SK-N-SH (cell line): Measurements from ENCODE around the gene TNNC1. TPM values are rescaled to one million over a fixed set of nuclear protein-coding genes. Genes with fewer than 3 reads are reported as not detected.

ENCODE experiments used
- CTCF ChIA-PET: fragments of 300-600, 350-600 bp; formaldehyde crosslinking; extraction: SDS; loops from one replicate; lab custom pipeline; 2021; lab: Yijun Ruan, JAX
- POLR2A ChIA-PET: fragments of 350-600 bp; sonication (Branson Sonifier 250); formaldehyde crosslinking; extraction: SDS; loops from one replicate; lab custom pipeline; 2020; ENCODE audit warnings: antibody characterized with exemption, inconsistent platforms; lab: Yijun Ruan, JAX
- DNase-seq: peaks from one replicate; pipeline ENCODE4 v3.0.0; 2012
- H2AFZ ChIP-seq: fragments of 200-600 bp; sonication (generic); 2 replicates; pipeline ENCODE4 v1.8.1; 2016; ENCODE audit warnings: antibody characterized with exemption, mild to moderate bottlenecking, low read depth
- H3F3A ChIP-seq: fragments of 200-600 bp; sonication (generic); replicated peaks from 2 replicates; pipeline ENCODE3; 2016; ENCODE audit warnings: antibody characterized with exemption, mild to moderate bottlenecking; ENCODE audit not compliant: insufficient read depth
- H3K27ac ChIP-seq, 2 experiments: fragments of 200-500 bp in 1 of 2; fragments of 200-600 bp in 1 of 2; sonication (Bioruptor generic) in 1 of 2; sonication (generic), shearing (Covaris generic) in 1 of 2; 2 replicates each; pipeline versions ENCODE4 v1.5.1 to v1.6.1; 2014 to 2016; ENCODE audit warnings: low read depth in 2 of 2, inconsistent platforms in 1 of 2, low read length in 1 of 2, mild to moderate bottlenecking in 1 of 2, mixed read lengths in 1 of 2
- H3K27me3 ChIP-seq: fragments of 200-600 bp; sonication (generic), shearing (Covaris generic); 2 replicates; pipeline ENCODE4 v1.6.1; 2016; ENCODE audit warnings: mixed run types; ENCODE audit not compliant: insufficient read depth
- H3K36me3 ChIP-seq, 2 experiments: fragments of 200-500 bp in 1 of 2; fragments of 200-600 bp in 1 of 2; sonication (Bioruptor generic) in 1 of 2; sonication (generic) in 1 of 2; replicated peaks in 1 of 2; 2 replicates each; pipeline versions ENCODE3 to v1.5.1; 2014 to 2016; ENCODE audit warnings: low read length in 1 of 2, mild to moderate bottlenecking in 1 of 2; ENCODE audit not compliant: insufficient read depth in 2 of 2, control insufficient read depth in 1 of 2
- H3K4me1 ChIP-seq, 2 experiments: fragments of 200-500 bp in 1 of 2; fragments of 200-600 bp in 1 of 2; sonication (Bioruptor generic) in 1 of 2; sonication (generic), shearing (Covaris generic) in 1 of 2; 2 replicates each; pipeline versions ENCODE4 v1.5.1 to v1.6.1; 2014 to 2016; ENCODE audit warnings: low read depth in 1 of 2, low read length in 1 of 2, mixed run types in 1 of 2; ENCODE audit not compliant: insufficient read depth in 2 of 2, control insufficient read depth in 1 of 2
- H3K4me2 ChIP-seq: fragments of 200-600 bp; sonication (generic), shearing (Covaris generic); 2 replicates; pipeline ENCODE4 v1.6.1; 2017; ENCODE audit warnings: mixed run types
- H3K4me3 ChIP-seq, 2 experiments: fragments of 200-500 bp in 1 of 2; fragments of 200-600 bp in 1 of 2; sonication (Bioruptor generic) in 1 of 2; sonication (generic), shearing (Covaris generic) in 1 of 2; 2 replicates each; pipeline versions ENCODE4 v1.5.1 to v1.8.1; 2014 to 2016; ENCODE audit warnings: low read depth in 2 of 2, inconsistent platforms in 1 of 2, low read length in 1 of 2, mild to moderate bottlenecking in 1 of 2, mixed read lengths in 1 of 2, moderate library complexity in 1 of 2
- H3K79me2 ChIP-seq: fragments of 200-600 bp; sonication (generic); 2 replicates; pipeline ENCODE4 v1.8.1; 2017; ENCODE audit warnings: mild to moderate bottlenecking; ENCODE audit not compliant: insufficient read depth
- H3K9ac ChIP-seq: fragments of 200-600 bp; sonication (generic); 2 replicates; pipeline ENCODE4 v1.6.1; 2017; ENCODE audit warnings: mixed run types
- H3K9me2 ChIP-seq: fragments of 200-600 bp; sonication (generic); 2 replicates; pipeline ENCODE4 v1.6.1; 2017; ENCODE audit warnings: mixed run types
- H3K9me3 ChIP-seq: fragments of 200-600 bp; sonication (generic); 2 replicates; pipeline ENCODE4 v1.6.1; 2017; ENCODE audit warnings: mixed run types, mild to moderate bottlenecking, moderate library complexity
- H4K20me1 ChIP-seq: fragments of 200-600 bp; sonication (generic); 2 replicates; pipeline ENCODE4 v1.6.1; 2017; ENCODE audit warnings: mild to moderate bottlenecking, mixed run types; ENCODE audit not compliant: insufficient read depth
- CHD2 ChIP-seq: fragments of 150-350 bp; IDR thresholded peaks from 2 replicates; pipeline ENCODE4 v1.6.1; 2018; ENCODE audit warnings: low read length; ENCODE audit not compliant: partially characterized antibody
- ELF1 ChIP-seq: IDR thresholded peaks from 2 replicates; pipeline ENCODE4 v1.4.0; 2012
- EP300 ChIP-seq, 2 experiments: IDR thresholded peaks; 2 replicates each; pipeline versions ENCODE4 v1.4.0 to v1.6.1; 2012; ENCODE audit warnings: borderline replicate concordance in 1 of 2, low read depth in 1 of 2, low read length in 1 of 2
- FOSL2 ChIP-seq: IDR thresholded peaks from 2 replicates; pipeline ENCODE4 v1.4.0; 2012; ENCODE audit warnings: low read depth, mild to moderate bottlenecking, moderate library complexity, borderline replicate concordance
- FOXM1 ChIP-seq: IDR thresholded peaks from 2 replicates; pipeline ENCODE4 v1.4.0; 2012; ENCODE audit warnings: low read depth, mild to moderate bottlenecking
- GABPA ChIP-seq: IDR thresholded peaks from 2 replicates; pipeline ENCODE4 v1.4.0; 2012; ENCODE audit warnings: low read depth, mild to moderate bottlenecking
- JUND ChIP-seq: IDR thresholded peaks from 2 replicates; pipeline ENCODE4 v1.4.0; 2012
- MXI1 ChIP-seq: IDR thresholded peaks from 2 replicates; pipeline ENCODE4 v1.6.1; 2012; ENCODE audit warnings: mild to moderate bottlenecking, low read depth, low read length, improper control_type of control experiment
- RAD21 ChIP-seq: IDR thresholded peaks from 2 replicates; pipeline ENCODE4 v1.6.1; 2012; ENCODE audit warnings: mild to moderate bottlenecking, low read length
- SIN3A ChIP-seq: IDR thresholded peaks from 2 replicates; pipeline ENCODE4 v1.6.1; 2012; ENCODE audit warnings: low read depth, mild to moderate bottlenecking, low read length, moderate library complexity, borderline replicate concordance
- SMC3 ChIP-seq: IDR thresholded peaks from 2 replicates; pipeline ENCODE4 v1.6.1; 2012; ENCODE audit warnings: low read depth, low read length, improper control_type of control experiment
- TAF1 ChIP-seq: IDR thresholded peaks from 2 replicates; pipeline ENCODE4 v1.6.1; 2012; ENCODE audit warnings: low read depth, mild to moderate bottlenecking, low read length, moderate library complexity, borderline replicate concordance
- YY1 ChIP-seq: IDR thresholded peaks from 2 replicates; pipeline ENCODE4 v1.4.0; 2012; ENCODE audit warnings: low read depth, mild to moderate bottlenecking
- WGBS: methylation state at CpG from one replicate; pipeline ENCODE4 v1.1.6; 2017; ENCODE audit warnings: low lambda C conversion rate; 5-methylcytosine and 5-hydroxymethylcytosine counted together
- polyA plus RNA-seq, 3 experiments: library from polyadenylated mRNA; depleted of rRNA; stranded (reverse); fragments of >200 nt; gene quantifications; 2 replicates each; pipeline ENCODE4 v1.2.3, GENCODE V29; 2012
- TF ChIP-seq, protein P1 (sequence below): fragments of 150-350 bp; IDR thresholded peaks from 2 replicates; pipeline ENCODE4 v1.6.1; 2017; ENCODE audit warnings: antibody characterized with exemption, low read length, low read depth, borderline replicate concordance

Gene TNNC1
- polyA plus RNA-seq, 1 of the 3 experiments (the other 2 are of a cell fraction) = 2.6 TPM

GRCh38 chr3:52502001-52502400, 48.2 kb upstream of the TNNC1 start:
- Histone ChIP-seq H3K9me2 (no peaks in the 10 kb centered on the region), H3K27ac (no peak overlapping the region)
- TF ChIP-seq SIN3A (no peak), TAF1 (no peak), EP300 (IDR thresholded peaks at IDR 0.05; ENCODE audit: borderline replicate concordance in 1 of 2, low read depth in 1 of 2, low read length in 1 of 2) (no peak), GABPA (no peak), FOSL2 (no peak), MXI1 (no peak), JUND (no peak), SMC3 (no peak)
- TF ChIP-seq, protein P1, sequence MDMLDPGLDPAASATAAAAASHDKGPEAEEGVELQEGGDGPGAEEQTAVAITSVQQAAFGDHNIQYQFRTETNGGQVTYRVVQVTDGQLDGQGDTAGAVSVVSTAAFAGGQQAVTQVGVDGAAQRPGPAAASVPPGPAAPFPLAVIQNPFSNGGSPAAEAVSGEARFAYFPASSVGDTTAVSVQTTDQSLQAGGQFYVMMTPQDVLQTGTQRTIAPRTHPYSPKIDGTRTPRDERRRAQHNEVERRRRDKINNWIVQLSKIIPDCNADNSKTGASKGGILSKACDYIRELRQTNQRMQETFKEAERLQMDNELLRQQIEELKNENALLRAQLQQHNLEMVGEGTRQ = no peak
- TF ChIP-seq, all 33 proteins: peak for 0
- peaks cover 0 to 8% of the 10 kb centered on the region in 2 experiments; a peak in 1 of 4 replicates for H3K4me1 ChIP-seq
- H3F3A ChIP-seq = no peaks in the 10 kb centered on the region
- 63% methylated on average over 7 of the region's 11 CpGs for WGBS
- H3K4me3 ChIP-seq = no peak overlapping the region
- no peaks in the 10 kb centered on the region for H4K20me1 ChIP-seq
- CTCF ChIA-PET = interaction anchor here (0.9 to 2.3 kb wide), 3 partner anchors 10 to 85 kb away, joined by 3 to 9 read pairs (median 3); no protein-coding TSS in a partner anchor
- POLR2A ChIA-PET = no interaction called here
- DNase-seq = no peak
- H3K79me2 ChIP-seq = no peaks in the 10 kb centered on the region
- H2AFZ ChIP-seq = no peak overlapping the region
- H3K9me3 ChIP-seq = no peaks in the 10 kb centered on the region
- no peak overlapping the region for H3K4me2 ChIP-seq
- no peaks in the 10 kb centered on the region for H3K36me3 ChIP-seq
- no peaks in the 10 kb centered on the region for H3K27me3 ChIP-seq
- no peak overlapping the region for H3K9ac ChIP-seq

DNA sequence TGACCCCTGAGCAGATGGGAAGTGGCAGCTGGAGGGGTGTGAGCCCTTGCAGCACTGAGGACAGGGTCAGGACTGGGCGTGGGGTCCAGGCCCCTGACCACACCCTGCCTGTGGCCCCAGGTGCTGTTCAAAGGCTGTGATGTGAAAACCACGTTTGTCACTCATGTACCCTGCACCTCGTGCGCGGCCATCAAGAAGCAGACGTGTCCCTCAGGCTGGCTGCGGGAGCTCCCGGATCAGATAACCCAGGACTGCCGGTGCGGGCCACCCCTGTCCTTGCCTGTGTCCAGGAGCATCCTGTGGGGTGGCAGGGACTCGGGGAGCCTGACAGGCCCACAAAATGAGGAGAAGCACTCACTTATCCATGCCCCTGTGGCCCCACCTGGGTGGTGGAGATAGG, 47.2 kb upstream of the TNNC1 start:
- no peaks in the 10 kb centered on the region for H3K36me3 ChIP-seq
- no peak overlapping the region for H3K4me2 ChIP-seq
- no peaks in the 10 kb centered on the region for H3K9me3 ChIP-seq
- H3K4me1 ChIP-seq = peaks cover 0 to 11% of the 10 kb centered on the region in 2 experiments; a peak in 1 of 4 replicates
- no peak overlapping the region for H2AFZ ChIP-seq
- no peak overlapping the region for H3K9ac ChIP-seq
- WGBS = 91% methylated on average over 7 of the region's 11 CpGs
- H3F3A ChIP-seq = no peaks in the 10 kb centered on the region
- H4K20me1 ChIP-seq = no peaks in the 10 kb centered on the region
- ChIA-PET CTCF (interaction anchor here (2.3 kb wide), 1 partner anchor 29 kb away, joined by 9 read pairs; no protein-coding TSS in a partner anchor), POLR2A (no interaction called here)
- H3K79me2 ChIP-seq = no peaks in the 10 kb centered on the region
- no peak for TF ChIP-seq ELF1
- TF ChIP-seq YY1 = no peak
- no peak for TF ChIP-seq FOXM1
- TF ChIP-seq CHD2 = no peak
- TF ChIP-seq RAD21 = no peak
- H3K27me3 ChIP-seq = no peaks in the 10 kb centered on the region
- H3K9me2 ChIP-seq = no peaks in the 10 kb centered on the region
- H3K27ac ChIP-seq = no peak overlapping the region
- DNase-seq = no peak
- H3K4me3 ChIP-seq = no peak overlapping the region
